GM19099 (cell line): ENCODE results near the gene GCM1.

Experiments used
- POLR2A ChIP-seq: IDR thresholded peaks from 3 replicates; pipeline ENCODE4 v1.6.1; 2011; ENCODE audit warnings: low read depth; ENCODE audit not compliant: insufficient read length; ENCODE audit errors: extremely low read depth

The GCM1 gene

GRCh38 chr6:53159558-53159957, 10.9 kb upstream of the GCM1 start:
- no peak for TF ChIP-seq POLR2A

GRCh38 chr6:53154794-53155193, 6.2 kb upstream of the GCM1 start:
- no peak for TF ChIP-seq POLR2A

DNA sequence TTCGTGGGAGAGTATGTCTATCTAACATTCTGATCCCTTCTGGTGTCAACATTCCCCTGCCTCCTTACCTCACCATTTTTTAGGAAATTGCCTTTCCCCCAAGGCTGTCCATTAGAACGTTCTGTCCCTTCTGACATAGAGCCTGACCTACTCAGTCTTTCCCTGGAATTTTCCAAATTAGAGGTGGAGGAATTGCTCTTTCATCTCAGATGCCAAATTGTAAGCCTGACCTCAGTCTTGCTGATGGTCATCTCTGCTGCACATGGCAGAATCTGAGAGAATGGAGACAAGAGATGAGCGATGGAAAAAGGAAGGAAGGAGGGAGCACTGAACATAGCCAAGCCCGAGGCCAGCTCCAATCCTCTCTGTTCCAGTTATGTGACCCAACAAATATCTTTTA, 5.4 kb upstream of the GCM1 start:
- TF ChIP-seq POLR2A, result no peak

DNA sequence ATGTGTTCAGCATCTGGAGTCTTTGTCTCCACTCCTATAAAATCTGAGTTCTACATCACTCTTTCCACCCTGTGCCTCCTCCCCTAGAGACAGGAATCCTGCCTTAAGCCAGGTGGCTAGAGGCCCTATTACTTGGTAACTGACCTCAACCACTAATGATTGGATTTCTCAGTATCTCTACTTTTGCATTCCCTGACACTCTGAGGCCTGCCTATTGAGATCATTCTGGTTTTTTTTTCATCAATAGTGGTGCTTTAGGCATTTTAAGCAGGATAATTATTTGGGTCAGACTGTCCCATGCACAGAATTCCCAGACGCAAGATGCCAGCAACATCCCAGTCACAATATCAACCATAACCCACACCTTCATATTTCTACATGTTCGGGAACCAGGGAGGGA, 3.9 kb upstream of the GCM1 start:
- TF ChIP-seq POLR2A, result no peak

DNA sequence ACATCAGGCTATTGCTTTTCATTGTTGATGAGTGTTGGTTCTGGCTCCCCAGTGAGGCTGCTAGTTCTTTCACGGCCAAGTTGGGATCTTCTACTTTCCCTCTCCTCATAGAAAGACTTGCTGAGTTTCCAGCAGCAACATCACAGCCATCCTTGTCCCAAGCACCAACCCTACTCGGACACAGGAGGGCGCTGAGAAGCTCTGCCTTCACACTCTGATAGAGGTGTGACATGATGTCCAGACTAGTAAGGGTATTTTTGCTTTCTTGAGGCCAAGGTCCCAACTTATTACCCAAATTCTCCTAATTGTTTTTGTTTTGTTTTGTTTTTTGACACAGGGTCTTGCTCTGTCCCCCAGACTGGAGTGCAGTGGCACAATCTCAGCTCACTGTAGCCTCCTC, 3.0 kb upstream of the GCM1 start:
- no peak for TF ChIP-seq POLR2A

DNA sequence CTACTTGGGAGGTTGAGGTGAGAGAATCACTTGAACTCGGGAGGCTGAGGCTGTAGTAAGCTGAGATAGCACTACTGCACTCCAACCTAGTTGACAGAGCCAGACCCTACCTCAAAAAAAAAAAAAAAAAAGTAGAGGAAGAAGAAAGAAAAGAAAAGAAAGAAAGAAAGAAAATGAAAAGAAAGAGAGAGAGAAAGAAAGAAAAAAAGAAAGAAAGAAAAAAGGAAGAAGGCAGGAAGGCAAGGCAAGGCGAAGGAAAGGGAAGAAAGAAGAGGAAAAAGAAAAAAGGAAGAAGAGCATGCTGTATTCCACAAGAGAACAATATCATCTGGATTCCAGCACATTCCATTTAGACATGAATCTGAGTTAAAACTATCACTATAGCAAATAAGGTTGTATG, 3.8 kb downstream of the GCM1 start:
- no peak for TF ChIP-seq POLR2A

- TF ChIP-seq POLR2A, result no peak
These were observed 4.9 kb downstream of the GCM1 start for GRCh38 chr6:53143710-53144109.

- TF ChIP-seq POLR2A, result no peak
These were observed 5.8 kb downstream of the GCM1 start for GRCh38 chr6:53142810-53143209.

- no peak for TF ChIP-seq POLR2A
These were observed 8.7 kb downstream of the GCM1 start for GRCh38 chr6:53139841-53140413.

GRCh38 chr6:53136000-53136609, 12.5 kb downstream of the GCM1 start:
- no peak for TF ChIP-seq POLR2A

DNA sequence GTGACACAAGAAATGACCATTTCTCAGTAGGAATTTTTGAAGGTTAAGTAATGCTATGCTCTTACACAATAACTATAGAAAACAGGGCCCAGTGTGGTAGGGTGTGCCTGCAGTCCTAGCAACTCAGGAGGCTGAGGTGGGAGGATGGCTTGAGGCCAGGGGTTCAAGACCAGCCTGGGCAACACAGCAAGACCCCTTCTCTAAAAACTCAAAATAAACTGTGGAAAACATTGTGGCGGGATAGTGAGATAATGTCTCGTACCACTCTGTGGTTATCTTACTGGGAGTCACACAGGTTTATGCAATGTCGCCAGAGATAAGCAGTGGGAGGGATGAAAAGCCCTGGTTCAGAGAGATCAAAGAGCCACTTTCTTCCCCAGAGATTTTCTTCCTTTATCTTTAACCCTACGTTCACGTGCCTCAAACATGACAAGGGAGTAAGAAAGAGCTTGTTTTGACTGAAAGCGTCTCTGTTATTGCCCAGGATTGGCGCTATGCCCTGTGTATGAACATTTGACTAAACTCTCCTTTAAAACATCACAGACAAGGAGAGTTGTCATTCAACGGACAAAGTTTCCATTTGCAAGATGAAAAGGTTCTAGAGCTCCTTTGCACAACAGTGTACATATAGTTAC, 13.9 kb downstream of the GCM1 start:
- no peak for TF ChIP-seq POLR2A

- TF ChIP-seq POLR2A, result no peak
These were observed 14.7 kb downstream of the GCM1 start for GRCh38 chr6:53133961-53134360.

GRCh38 chr6:53130569-53131290, 17.9 kb downstream of the GCM1 start:
- no peak for TF ChIP-seq POLR2A

- TF ChIP-seq POLR2A, result no peak
These were observed 19.8 kb downstream of the GCM1 start for GRCh38 chr6:53128842-53129241.

- no peak for TF ChIP-seq POLR2A
These were observed 23.4 kb downstream of the GCM1 start for GRCh38 chr6:53125276-53125675.
